ENCODE measurements around the gene CAST.

- TF ChIP-seq POLR2A (IDR thresholded peaks at IDR 0.05; ENCODE audit: low read depth, low read length) = no peak
- TF ChIP-seq EZH2 (IDR thresholded peaks at IDR 0.05; ENCODE audit: borderline replicate concordance, low read depth, low read length, severe bottlenecking) = no peak
- TF ChIP-seq, protein P1, sequence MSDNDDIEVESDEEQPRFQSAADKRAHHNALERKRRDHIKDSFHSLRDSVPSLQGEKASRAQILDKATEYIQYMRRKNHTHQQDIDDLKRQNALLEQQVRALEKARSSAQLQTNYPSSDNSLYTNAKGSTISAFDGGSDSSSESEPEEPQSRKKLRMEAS (IDR thresholded peaks at IDR 0.05; ENCODE audit: insufficient read depth, insufficient read length) = no peak
Measured at GRCh38 chr5:96669909-96670308, 7.7 kb downstream of the CAST start.

All from endothelial cell of umbilical vein (primary cell).